NCI-H1436 treated with DMSO at 0.1 percent for 48 hours (cell line): ENCODE data around the gene AJUBA.
"Not testable (repeated sequence)": the region's sequence is repeated elsewhere in the genome, so short reads cannot be mapped to it uniquely, and the experiment has no call there.

Source experiments
- DNase-seq: peaks from one replicate; lab custom pipeline; 2025; lab: John Stamatoyannopoulos, UW

AJUBA gene

GRCh38 chr14:23006188-23006534 lies 23.8 kb upstream of the AJUBA start:
- DNase-seq, result no peak

GRCh38 chr14:23005451-23006187 lies 23.3 kb upstream of the AJUBA start:
- DNase-seq, result no peak

- DNase-seq, result not testable (repeated sequence)
Measured at GRCh38 chr14:23004274-23004673, 21.9 kb upstream of the AJUBA start.

GRCh38 chr14:23002592-23002991 lies 20.2 kb upstream of the AJUBA start:
- DNase-seq, result no peak

GRCh38 chr14:23000860-23001259 lies 18.5 kb upstream of the AJUBA start:
- no peak for DNase-seq

GRCh38 chr14:22998329-22999012 lies 16.1 kb upstream of the AJUBA start:
- DNase-seq, result no peak

GRCh38 chr14:22997676-22998323 lies 15.4 kb upstream of the AJUBA start:
- no peak for DNase-seq

GRCh38 chr14:22996768-22997654 lies 14.7 kb upstream of the AJUBA start:
- DNase-seq, result no peak

GRCh38 chr14:22995889-22996625 lies 13.7 kb upstream of the AJUBA start:
- DNase-seq, result no peak

GRCh38 chr14:22994762-22995275 lies 12.5 kb upstream of the AJUBA start:
- no peak for DNase-seq

- DNase-seq, result no peak
Measured at GRCh38 chr14:22993517-22993916, 11.2 kb upstream of the AJUBA start.

GRCh38 chr14:22991852-22992251 lies 9.5 kb upstream of the AJUBA start:
- no peak for DNase-seq

GRCh38 chr14:22987291-22987690 lies 4.9 kb upstream of the AJUBA start:
- no peak for DNase-seq

GRCh38 chr14:22986508-22987054 lies 4.2 kb upstream of the AJUBA start:
- peak; percentile 18 for DNase-seq

GRCh38 chr14:22985894-22986507 lies 3.6 kb upstream of the AJUBA start:
- DNase-seq, result no peak

GRCh38 chr14:22984959-22985658 lies 2.8 kb upstream of the AJUBA start:
- no peak for DNase-seq

GRCh38 chr14:22981876-22982476 lies 375 bp downstream of the AJUBA start:
- no peak for DNase-seq

GRCh38 chr14:22981090-22981875 lies 1.1 kb downstream of the AJUBA start:
- no peak for DNase-seq

- DNase-seq, result no peak
Measured at GRCh38 chr14:22980672-22981089, 1.7 kb downstream of the AJUBA start.
